ENCODE data around the gene CXorf65. TPM values are rescaled to one million over a fixed set of nuclear protein-coding genes. Genes with fewer than 3 reads are reported as not detected.

The CXorf65 gene
- total and polyA plus RNA-seq, 2 experiments from 2014 or later, result not detected

DNA sequence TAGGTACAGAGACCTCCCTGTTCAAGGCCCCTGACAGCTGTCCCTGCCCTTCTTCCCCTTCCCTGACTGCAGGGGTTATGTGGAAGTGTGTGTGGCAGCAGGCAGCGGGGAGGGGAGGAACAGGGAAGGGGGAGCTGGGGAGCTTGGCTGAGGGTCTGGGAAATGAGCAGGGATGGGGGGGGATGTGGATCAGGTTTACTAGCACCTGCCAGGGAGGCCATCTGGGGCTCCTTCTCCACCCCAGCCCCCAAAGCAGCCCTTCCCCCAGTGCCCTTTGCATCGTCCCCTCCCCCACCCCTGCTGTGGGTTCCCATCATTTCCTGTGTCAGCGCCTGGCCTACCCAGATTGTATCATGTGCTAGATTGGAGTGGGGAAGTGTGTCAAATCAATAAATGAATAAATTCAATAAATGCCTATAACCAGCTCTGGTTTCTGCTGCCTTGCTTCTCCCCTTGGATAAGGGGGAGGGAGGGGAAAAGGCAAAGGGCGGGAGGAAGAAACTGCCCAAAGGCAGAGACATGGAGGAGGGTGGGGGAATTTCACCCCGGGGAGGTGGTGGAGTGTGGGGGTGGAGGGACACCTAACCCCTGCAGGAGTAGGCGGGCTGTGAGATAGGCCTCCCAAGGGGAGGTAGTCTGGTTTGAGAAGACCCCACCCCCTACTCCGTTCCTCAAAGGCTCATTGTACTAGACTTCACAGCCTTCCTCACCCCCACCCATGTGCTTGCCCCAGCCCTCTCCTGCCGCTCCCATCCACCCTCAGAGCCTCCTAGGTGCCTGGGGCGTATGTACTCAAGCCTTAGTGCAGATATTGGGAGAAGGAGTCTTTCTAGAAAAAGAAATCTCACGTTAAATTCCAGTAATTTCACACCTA, 3.2 kb downstream of the CXorf65 start:
- Histone ChIP-seq H3F3A (ENCODE audit: insufficient read depth) (no peaks in the 10 kb centered on the region), H3K27me3 (replicated peaks; ENCODE audit: insufficient read depth) (no peaks in the 10 kb centered on the region), H4K20me1 (ENCODE audit: insufficient read depth) (no peaks in the 10 kb centered on the region), H3K79me2 (ENCODE audit: insufficient read depth) (no peaks in the 10 kb centered on the region), H3K4me2 (ENCODE audit: unreplicated experiment) (no peak overlapping the region), H3K9me3 (ENCODE audit: low read depth) (no peaks in the 10 kb centered on the region), H2AFZ (no peak overlapping the region; the same call in 1 of the 2 replicates), H3K4me1 (ENCODE audit: insufficient read depth) (no peaks in the 10 kb centered on the region), H3K9ac (no peak overlapping the region), H3K4me3 (no peak overlapping the region), H3K36me3 (ENCODE audit: low read depth) (no peaks in the 10 kb centered on the region), H3K27ac (no peak overlapping the region), H3K9me2 (ENCODE audit: insufficient read depth) (no peaks in the 10 kb centered on the region)
- in situ Hi-C loops (cut with MboI), result no loop called here
- TF ChIP-seq EZH2 (IDR thresholded peaks at IDR 0.05; ENCODE audit: insufficient read depth, poor library complexity, severe bottlenecking) (no peak), EZH2phosphoT487 (IDR thresholded peaks at IDR 0.05; ENCODE audit: insufficient read depth, low read depth) (no peak)
- WGBS, 2 experiments (ENCODE audit: low coverage in 1 of 2, low lambda C conversion rate in 2 of 2, missing lambda C conversion rate in 2 of 2), result 37 to 60% methylated on average over 2 to 10 of the region's 10 CpGs
- DNase-seq, result peak; percentile 14

DNA sequence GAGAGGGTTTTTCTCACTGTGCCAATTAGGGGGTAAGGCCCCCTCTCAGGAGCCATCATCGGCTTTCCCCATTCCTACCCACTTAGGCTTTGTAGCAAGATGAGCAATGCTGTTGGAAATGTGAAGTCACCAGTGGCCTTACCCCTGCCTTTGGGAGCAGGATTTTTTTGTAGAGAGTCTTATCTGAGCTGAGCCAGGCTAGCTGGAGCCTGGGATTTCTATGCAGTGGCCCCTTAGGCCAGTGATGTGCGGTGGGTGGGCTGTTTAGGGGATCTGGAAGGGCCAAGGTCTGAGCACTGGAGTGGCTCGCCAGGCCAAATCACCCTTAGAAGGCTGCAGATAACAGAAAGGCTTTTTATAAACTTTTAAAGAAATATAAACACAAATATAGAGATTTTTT, 4.2 kb downstream of the CXorf65 start:
- in situ Hi-C loops (cut with MboI), result no loop called here
- DNase-seq, result no peak
- no peak overlapping the region for H3K9ac ChIP-seq
- 0 to 31% methylated on average over 1 to 3 of the region's 3 CpGs for WGBS, 2 experiments (ENCODE audit: low coverage in 1 of 2, low lambda C conversion rate in 2 of 2, missing lambda C conversion rate in 2 of 2)
- H3K4me3 ChIP-seq, result no peak overlapping the region
- no peak overlapping the region for H2AFZ ChIP-seq
- H3K27me3 ChIP-seq (replicated peaks; ENCODE audit: insufficient read depth), result no peaks in the 10 kb centered on the region
- no peaks in the 10 kb centered on the region for H3K79me2 ChIP-seq (ENCODE audit: insufficient read depth)
- no peaks in the 10 kb centered on the region for H3F3A ChIP-seq (ENCODE audit: insufficient read depth)
- H3K9me3 ChIP-seq (ENCODE audit: low read depth), result no peaks in the 10 kb centered on the region
- H3K9me2 ChIP-seq (ENCODE audit: insufficient read depth), result no peaks in the 10 kb centered on the region
- no peaks in the 10 kb centered on the region for H3K36me3 ChIP-seq (ENCODE audit: low read depth)
- no peak overlapping the region for H3K27ac ChIP-seq
- no peak for TF ChIP-seq EZH2 (IDR thresholded peaks at IDR 0.05; ENCODE audit: insufficient read depth, poor library complexity, severe bottlenecking)
- no peak for TF ChIP-seq EZH2phosphoT487 (IDR thresholded peaks at IDR 0.05; ENCODE audit: insufficient read depth, low read depth)
- no peak overlapping the region for H3K4me2 ChIP-seq (ENCODE audit: unreplicated experiment)
- H4K20me1 ChIP-seq (ENCODE audit: insufficient read depth), result no peaks in the 10 kb centered on the region
- no peaks in the 10 kb centered on the region for H3K4me1 ChIP-seq (ENCODE audit: insufficient read depth)

DNA sequence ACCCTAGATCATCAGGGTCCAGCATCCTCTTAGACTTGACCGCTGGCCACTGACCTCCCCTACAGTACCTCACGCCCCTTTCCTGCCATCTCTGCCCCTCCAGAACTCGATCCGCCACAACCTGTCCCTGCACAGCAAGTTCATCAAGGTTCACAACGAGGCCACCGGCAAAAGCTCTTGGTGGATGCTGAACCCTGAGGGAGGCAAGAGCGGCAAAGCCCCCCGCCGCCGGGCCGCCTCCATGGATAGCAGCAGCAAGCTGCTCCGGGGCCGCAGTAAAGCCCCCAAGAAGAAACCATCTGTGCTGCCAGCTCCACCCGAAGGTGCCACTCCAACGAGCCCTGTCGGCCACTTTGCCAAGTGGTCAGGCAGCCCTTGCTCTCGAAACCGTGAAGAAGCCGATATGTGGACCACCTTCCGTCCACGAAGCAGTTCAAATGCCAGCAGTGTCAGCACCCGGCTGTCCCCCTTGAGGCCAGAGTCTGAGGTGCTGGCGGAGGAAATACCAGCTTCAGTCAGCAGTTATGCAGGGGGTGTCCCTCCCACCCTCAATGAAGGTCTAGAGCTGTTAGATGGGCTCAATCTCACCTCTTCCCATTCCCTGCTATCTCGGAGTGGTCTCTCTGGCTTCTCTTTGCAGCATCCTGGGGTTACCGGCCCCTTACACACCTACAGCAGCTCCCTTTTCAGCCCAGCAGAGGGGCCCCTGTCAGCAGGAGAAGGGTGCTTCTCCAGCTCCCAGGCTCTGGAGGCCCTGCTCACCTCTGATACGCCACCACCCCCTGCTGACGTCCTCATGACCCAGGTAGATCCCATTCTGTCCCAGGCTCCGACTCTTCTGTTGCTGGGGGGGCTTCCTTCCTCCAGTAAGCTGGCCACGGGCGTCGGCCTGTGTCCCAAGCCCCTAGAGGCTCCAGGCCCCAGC, 5.7 kb downstream of the CXorf65 start:
- in situ Hi-C loops (cut with MboI), result no loop called here
- Histone ChIP-seq H3K4me3 (no peak overlapping the region), H3K9me2 (ENCODE audit: insufficient read depth) (no peaks in the 10 kb centered on the region), H3K4me2 (ENCODE audit: unreplicated experiment) (no peak overlapping the region), H3K79me2 (ENCODE audit: insufficient read depth) (no peaks in the 10 kb centered on the region), H3K27me3 (replicated peaks; ENCODE audit: insufficient read depth) (no peaks in the 10 kb centered on the region), H3K4me1 (ENCODE audit: insufficient read depth) (no peaks in the 10 kb centered on the region), H3K36me3 (ENCODE audit: low read depth) (no peaks in the 10 kb centered on the region), H3K27ac (no peak overlapping the region), H3K9ac (no peak overlapping the region), H2AFZ (no peak overlapping the region), H4K20me1 (ENCODE audit: insufficient read depth) (no peaks in the 10 kb centered on the region), H3F3A (ENCODE audit: insufficient read depth) (no peaks in the 10 kb centered on the region), H3K9me3 (ENCODE audit: low read depth) (no peaks in the 10 kb centered on the region)
- TF ChIP-seq EZH2phosphoT487 (IDR thresholded peaks at IDR 0.05; ENCODE audit: insufficient read depth, low read depth), result no peak
- no peak for TF ChIP-seq EZH2 (IDR thresholded peaks at IDR 0.05; ENCODE audit: insufficient read depth, poor library complexity, severe bottlenecking)
- no peak for DNase-seq
- WGBS, 2 experiments (ENCODE audit: low coverage in 1 of 2, low lambda C conversion rate in 2 of 2, missing lambda C conversion rate in 2 of 2), result 83 to 89% methylated on average over 16 to 24 of the region's 31 CpGs

- DNase-seq, result no peak
- TF ChIP-seq EZH2phosphoT487 (IDR thresholded peaks at IDR 0.05; ENCODE audit: insufficient read depth, low read depth) (no peak), EZH2 (IDR thresholded peaks at IDR 0.05; ENCODE audit: insufficient read depth, poor library complexity, severe bottlenecking) (no peak)
- Histone ChIP-seq H3K4me1 (ENCODE audit: insufficient read depth) (no peaks in the 10 kb centered on the region), H3K36me3 (ENCODE audit: low read depth) (no peaks in the 10 kb centered on the region), H3K79me2 (ENCODE audit: insufficient read depth) (no peaks in the 10 kb centered on the region), H3K9me3 (ENCODE audit: low read depth) (no peaks in the 10 kb centered on the region), H3K27ac (no peak overlapping the region), H3K9ac (no peak overlapping the region), H3F3A (ENCODE audit: insufficient read depth) (no peaks in the 10 kb centered on the region), H3K9me2 (ENCODE audit: insufficient read depth) (no peaks in the 10 kb centered on the region), H4K20me1 (ENCODE audit: insufficient read depth) (no peaks in the 10 kb centered on the region), H3K4me3 (no peak overlapping the region), H3K4me2 (ENCODE audit: unreplicated experiment) (no peak overlapping the region), H3K27me3 (replicated peaks; ENCODE audit: insufficient read depth) (no peaks in the 10 kb centered on the region), H2AFZ (no peak overlapping the region)
- in situ Hi-C loops (cut with MboI), result no loop called here
- 81 to 92% methylated on average over 3 of the region's 4 CpGs for WGBS, 2 experiments (ENCODE audit: low coverage in 1 of 2, low lambda C conversion rate in 2 of 2, missing lambda C conversion rate in 2 of 2)
Observed at GRCh38 chrX:71099736-71100135, 6.8 kb downstream of the CXorf65 start.
